SK-N-MC (cell line): ENCODE results near the gene FAM110D.

ENCODE experiments used
- FOXP2 ChIP-seq: optimal IDR thresholded peaks from 2 replicates; pipeline ENCODE3; 2011; ENCODE audit warnings: mild to moderate bottlenecking, moderate library complexity; ENCODE audit not compliant: insufficient read depth; ENCODE audit errors: extremely low read length, control extremely low read depth
- POLR2AphosphoS5 ChIP-seq: IDR thresholded peaks from 2 replicates; pipeline ENCODE4 v1.6.1; 2012; ENCODE audit warnings: mild to moderate bottlenecking, low read depth, low read length, borderline replicate concordance

GRCh38 chr1:26125382-26125781 lies 33.5 kb upstream of the FAM110D start:
- TF ChIP-seq FOXP2: no peak
- TF ChIP-seq POLR2AphosphoS5: no peak
